Endometrial microvascular endothelial cells (primary cell): Measurements from ENCODE around the gene FCGBP. TPM values are rescaled to one million over a fixed set of nuclear protein-coding genes. Genes with fewer than 3 reads are reported as not detected.
"Not testable (repeated sequence)": the region's sequence is repeated elsewhere in the genome, so short reads cannot be mapped to it uniquely, and the experiment has no call there.

Source experiments
- in situ Hi-C: cut with HindIII; loops from 2 replicates; pipeline ENCODE4 v1.10.0; 2017; ENCODE audit warnings: low sequenced_read_pairs, low pct_unique_long_range_greater_than_20kb; ENCODE audit errors: inconsistent ontology term
- total RNA-seq: library from RNA; depleted of rRNA; stranded (reverse); fragments of >200 nt; gene quantifications from one replicate; pipeline ENCODE4 v1.2.3, GENCODE V29; 2015; ENCODE audit errors: inconsistent ontology term

Gene FCGBP
- total RNA-seq, 1 donor from 2014 or later: not detected

DNA sequence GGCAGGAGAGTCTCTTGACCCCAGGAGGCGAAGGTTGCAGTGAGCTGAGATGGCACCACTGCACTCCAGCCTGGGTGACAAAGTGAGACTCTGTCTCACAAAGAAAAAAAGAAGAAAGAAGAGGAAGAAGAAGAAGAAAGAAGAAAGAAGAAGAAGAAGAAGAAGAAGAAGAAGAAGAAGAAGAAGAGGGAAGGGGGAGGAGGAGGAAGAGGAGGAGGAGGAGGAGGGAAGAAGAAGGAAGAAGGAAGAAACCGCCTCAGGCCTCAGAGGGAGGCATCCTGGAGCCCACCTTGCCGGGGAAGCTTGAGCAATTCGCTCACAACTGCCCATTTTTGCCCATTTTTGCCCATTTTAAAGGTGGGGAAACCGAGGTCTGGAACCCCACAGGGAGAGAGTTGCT is 9.5 kb downstream of the FCGBP start:
- in situ Hi-C loops: no loop called here

DNA sequence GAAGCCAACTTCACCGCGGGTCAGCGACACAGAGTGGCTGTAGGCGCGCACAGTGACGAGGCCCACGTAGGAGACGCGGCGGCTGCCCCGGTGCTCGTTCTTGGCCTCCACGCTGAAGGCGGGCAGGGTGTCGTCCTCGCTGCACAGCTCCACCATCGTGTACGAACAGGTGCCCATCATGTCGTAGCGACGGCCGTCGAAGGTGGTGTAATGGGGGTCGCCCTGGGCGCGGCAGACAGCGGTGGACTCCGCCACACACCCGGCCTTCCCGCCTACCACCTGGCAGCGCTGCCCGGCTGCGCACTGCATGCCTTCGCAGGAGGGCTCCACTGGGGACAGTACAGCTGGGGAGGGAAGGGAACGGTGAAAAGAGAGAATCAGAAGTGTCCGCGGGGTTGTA is 10.0 kb downstream of the FCGBP start:
- in situ Hi-C loops: no loop called here

DNA sequence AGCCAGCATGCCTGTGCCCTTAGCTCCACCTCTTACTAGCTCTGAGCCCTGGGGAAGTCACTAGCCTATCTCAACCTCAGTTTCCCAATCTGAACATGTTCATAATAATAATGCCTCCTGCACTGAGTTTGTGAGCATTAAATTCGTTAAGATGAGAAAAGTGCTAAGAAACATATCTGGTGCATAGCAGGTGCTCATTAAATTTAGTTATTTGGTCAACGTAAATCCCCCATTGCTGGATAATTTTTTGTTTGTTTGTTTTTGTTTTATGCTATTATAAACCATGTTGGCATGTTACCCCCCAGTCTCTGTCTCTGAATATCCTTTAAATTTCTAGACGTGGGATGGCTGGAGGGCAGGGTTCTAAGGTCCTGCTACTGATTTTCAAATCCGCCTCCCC is 10.6 kb downstream of the FCGBP start:
- in situ Hi-C loops: no loop called here

DNA sequence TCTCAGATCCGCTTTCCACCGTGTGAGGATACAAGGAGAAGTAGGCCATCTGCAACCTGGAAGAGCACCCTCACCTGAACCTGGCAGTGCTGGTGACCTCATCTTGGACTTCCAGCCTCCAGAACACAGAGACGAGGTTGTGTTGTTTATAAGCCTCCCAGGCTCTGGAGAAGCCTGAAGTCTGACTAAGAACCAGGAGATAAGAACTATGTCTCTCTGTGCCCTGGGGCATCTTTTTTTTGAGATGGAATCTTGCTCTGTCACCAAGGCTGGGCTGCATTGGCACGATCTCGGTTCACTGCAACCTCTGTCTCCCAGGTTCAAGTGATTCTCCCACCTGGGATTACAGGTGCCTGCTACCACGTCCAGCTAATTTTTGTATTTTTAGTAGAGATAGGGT is 14.5 kb downstream of the FCGBP start:
- in situ Hi-C loops: no loop called here

DNA sequence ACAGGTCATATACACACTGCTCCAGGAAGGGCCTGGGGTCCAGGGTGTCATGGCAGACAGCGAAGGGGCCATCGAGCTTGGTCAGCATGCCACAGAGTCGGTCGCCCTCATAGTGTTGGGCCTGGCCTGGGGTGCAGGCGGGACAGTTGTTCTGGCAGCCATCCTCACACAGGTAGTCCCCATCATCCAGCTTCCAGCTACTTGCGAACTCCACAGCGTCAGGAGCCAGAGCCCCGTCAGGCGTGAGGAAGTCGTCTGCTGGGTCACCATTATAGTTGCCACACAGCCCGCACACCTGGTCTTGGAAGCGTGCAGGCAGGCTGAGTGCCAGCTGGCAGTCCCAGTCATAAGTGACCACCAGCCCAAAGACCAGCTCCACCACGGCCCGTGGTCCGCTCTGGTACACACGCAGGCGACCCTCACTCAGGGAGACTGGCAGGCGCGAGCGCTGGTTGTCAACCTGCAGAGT is 16.2 kb downstream of the FCGBP start:
- in situ Hi-C loops: no loop called here

DNA sequence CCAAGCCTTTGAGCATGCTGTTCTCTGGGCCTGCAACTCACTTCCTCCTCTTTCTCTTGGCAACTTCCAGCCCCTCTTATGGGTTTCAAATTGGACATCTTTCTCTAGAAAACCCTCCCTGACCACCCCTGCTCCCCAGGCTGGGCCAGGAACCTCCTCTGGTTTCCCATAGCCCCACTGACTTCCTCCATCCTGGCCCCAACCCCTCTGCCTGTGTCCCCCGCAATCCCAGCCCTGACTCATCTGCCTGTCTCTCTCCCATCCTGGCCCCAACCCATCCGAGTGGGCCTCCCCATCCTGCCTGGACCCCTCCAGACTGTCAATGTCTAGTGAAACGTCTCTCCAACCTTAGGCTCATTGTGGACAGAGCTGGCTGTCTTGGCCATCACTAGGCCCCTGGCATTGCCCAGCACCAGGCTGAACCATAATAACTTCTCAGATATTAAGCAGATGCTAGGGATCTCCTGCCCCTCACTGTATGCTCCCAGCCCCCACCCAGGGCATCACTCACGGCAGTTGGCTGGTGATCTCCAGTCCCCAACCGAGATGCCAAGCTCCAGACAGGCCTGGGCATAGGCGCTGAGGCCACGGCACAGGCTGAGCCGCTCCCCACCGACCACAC is 16.8 kb downstream of the FCGBP start:
- in situ Hi-C loops: no loop called here

DNA sequence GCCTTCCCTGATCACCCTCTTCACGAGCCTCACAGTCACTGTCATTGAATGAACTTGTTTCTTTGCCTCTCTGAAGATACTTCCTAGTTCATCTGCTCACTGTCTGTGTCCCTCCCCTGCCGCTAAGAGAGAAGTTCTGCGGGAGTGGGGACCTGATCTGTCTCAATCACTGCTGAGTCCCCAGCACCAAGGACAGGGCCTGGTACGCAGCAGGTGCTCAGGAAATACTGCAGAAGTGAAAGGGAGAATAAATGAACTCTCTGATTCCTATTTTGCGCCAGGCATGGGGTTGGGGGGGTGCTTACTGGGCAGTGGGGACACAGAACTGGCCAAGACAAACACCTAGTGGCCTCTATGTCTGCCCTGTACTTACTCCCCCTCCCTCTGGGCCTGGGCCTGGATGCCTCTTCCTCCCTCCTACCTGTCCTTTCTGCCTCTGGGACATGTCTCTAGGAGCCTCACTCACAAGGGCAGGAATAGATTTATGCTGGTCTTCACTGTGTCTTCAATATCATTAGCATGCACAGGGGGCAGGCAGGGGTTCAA is 17.5 kb downstream of the FCGBP start:
- in situ Hi-C loops: no loop called here

DNA sequence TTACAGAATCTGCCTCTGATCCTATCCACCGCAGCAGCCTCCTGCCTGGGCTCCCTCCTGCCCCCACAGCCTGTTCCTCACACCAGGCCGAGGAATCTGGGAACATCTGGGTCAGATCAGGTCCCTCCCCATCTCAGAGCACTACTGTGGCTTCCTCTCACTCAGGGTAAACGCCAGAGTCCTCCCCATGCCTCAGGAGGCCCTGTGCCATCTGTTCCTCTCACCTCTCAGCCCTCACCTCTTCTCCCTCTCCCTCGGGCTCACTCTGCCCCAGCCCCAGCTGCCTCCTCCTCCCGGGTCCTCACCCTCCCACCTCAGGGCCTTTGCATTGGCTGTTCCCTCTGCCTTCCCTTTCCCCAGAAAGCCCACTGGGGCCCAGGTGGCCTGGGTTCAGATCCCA is 18.2 kb downstream of the FCGBP start:
- in situ Hi-C loops: no loop called here

DNA sequence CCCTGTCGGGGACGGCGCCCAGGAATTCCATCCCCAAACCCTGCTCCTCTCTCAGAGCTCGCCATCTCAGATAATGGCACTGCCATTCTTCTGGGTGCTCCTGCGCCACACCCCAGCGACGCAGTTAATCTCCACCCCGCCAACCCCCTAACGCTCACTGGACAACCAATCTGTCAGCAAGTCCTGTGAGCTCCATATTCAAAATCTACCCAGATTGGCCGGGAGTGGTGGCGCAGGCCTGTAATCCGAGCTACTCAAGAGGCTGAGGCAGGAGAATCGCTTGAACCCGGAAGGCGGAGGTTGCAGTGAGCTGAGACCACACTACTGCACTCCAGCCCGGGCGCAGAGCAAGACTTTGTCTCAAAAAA is 18.6 kb downstream of the FCGBP start:
- in situ Hi-C loops: no loop called here

DNA sequence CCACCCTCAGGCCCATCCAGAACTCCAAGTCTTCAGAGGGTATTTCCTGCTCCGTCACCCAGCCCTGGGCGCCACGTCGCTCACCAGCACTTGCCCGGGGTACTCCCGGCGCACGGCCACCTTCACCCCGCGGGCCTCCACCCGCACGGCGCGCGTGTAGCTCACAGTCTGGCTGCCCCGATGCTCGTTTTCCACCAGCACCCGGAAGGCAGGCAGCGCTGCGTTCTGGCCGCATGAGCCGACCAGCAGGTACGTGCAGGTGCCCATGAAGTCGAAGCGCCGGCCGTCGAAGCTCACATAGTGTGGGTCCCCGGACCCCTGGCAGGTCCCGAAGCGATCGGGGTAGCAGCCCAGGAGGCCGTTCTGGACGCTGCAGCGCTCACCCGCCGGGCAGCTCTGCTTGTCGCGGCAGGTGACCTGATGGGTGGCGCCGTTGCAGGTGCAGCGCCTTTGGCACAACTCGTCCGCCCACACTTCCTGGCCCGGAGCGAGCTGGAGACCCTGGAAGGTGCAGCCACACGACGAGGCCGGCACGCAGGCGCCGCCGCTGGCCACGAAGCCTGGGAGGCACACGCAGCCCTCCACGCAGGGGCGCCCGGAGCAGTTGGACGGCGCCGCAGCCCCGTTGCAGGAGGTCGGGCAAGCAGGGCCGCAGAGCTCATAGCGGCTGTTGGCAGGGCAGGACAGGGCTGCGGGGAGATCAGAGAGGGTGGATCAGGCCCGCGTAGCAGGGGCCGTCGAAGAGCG is 19.2 kb downstream of the FCGBP start:
- in situ Hi-C loops: no loop called here

DNA sequence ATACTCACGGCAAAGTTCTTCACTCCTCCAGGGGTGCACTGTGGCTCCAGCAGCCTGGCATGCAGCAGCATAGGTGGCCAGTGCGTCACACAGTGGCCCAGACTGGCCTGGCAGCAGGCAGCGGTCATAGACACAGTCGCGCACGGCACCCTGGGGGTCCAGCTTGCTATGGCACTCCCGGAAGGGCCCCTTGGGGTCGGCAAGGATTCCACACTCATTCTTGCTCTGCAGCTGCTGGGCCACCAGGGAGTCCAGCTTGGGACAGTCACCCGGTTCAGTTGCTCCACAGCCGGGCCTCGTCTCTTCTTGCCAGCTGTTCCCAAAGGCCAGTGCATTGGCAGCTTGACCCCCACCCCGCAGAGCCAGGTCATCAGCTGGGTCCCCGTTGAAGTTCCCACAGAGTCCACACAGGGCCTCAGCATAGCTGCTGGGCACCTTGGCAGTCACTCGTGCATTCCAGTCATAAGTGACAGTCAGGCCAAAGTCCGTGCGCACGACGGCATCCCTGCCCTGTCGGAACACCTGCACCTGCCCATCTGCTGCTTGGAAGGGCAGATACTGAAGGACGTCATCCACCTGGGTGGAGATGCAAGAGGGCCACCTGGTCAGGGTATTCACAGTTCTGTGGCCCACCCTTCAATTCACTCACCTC is 20.6 kb downstream of the FCGBP start:
- in situ Hi-C loops: no loop called here

DNA sequence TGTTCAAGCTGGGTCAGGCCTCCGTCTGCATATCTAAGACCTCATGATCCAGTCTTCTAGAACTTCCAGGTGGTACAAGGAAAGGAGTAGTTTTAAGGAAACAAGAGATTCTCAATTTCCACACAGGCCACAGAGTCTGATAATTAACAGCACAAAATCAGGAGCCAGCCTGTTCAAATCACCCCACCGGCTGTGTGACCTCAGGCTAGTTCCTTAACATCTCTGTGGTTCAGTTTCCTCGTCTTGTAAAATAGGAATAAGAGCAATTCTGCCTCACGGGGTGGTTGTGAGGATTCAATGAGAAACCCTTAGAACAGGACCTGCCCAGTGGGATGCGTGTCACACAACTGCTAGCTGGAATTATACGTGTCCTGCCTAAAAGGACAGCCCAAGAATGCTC is 25.6 kb downstream of the FCGBP start:
- in situ Hi-C loops: no loop called here

DNA sequence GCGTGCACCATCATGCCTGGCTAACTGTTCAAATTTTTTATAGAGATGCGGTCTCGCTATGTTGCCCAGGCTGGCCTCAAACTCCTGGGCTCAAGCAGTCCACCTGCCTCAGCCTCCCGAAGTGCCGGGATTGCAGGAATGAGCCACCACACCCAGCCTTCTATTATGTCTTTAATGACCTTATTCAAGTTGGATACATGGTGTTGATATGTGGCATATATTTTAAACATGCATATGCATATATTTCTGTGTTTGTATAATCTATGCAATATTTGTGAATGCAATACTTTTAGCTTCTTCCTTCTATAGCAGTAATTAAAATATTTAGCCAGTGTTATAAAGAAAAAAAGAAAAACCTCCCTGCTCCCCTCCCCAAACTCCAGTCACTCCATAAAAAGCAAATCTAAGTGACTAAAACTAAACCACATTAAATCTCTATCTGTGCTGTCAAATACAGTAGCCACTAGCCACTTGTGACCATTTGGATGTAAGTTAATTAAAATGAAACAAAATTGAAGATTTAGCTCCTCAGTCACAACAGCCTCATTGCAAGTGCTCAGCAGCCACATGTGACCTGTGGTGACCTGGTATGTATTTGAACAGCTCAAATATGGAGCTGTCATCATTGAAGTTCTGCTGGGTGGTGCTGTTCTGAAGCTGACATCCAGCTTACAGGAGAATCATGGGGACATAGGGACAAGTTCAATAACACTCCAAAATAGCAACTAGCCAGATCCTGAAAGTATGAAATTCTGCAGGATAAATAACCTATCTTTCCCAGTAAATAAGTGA is 27.4 kb downstream of the FCGBP start:
- in situ Hi-C loops: no loop called here

DNA sequence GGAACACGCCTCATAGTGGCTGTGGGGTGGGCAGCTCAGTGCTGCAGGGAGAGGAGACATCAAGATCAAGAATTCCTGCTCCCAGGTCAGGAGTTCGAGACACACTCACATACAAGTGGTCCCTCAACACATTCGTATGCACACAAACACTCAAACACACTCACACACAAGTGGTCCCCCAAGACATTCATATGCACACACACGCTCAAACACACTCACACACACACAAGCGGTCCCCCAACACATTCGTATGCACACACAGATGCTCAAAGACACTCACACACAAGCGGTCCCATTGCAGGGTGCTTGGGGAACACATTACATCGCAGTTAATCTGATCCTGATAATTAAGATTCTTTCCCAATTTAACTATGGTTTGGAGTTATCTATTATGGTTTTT is 28.2 kb downstream of the FCGBP start:
- in situ Hi-C loops: no loop called here

DNA sequence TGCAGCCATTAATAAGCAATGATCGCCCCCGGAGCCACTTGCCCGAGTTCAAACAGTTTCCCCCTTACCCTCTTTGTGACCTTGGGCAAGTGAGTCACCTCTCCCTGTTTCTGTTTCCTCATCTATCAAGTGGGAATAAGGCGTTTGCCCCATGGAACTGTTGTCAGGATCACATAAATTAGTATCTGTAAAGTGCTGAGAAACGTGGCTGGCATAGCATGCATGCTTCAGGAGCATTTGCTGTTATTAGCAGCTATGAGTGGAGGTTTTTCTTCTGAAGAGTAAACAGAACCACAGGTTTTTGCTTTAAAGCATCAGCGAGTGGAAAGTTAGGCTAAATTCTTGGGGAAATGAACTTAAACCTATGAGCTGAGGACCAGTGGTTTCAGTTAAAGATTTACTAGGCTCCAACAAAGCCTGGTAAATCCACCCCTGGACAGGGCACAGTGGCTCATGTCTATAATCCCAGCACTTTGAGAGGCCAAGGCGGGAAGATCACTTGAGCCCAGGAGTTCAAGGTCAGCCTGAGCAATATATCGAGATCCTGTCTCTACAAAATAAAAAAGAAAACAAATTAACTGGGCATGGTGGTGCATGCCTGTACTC is 30.8 kb downstream of the FCGBP start:
- in situ Hi-C loops: not testable (repeated sequence)

DNA sequence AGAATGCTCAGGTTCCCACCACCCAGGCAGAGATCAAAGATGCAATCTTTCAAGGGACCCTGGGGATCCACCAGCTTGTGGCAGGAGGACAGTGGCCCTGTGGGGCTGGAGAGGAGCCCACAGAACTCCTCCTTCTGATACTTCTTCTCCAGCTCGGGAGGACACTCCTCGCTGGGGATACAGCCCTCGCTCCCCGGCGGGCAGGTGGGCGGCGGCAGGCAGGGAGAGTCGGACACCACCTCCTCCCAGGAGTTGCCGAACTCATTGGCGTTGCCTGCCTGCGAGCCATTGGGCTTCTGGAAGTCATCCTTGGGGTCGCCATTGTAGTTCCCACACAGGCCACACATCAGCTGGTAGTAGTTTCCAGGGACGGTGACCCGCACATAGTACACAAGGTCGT is 32.1 kb downstream of the FCGBP start:
- in situ Hi-C loops: not testable (repeated sequence)

DNA sequence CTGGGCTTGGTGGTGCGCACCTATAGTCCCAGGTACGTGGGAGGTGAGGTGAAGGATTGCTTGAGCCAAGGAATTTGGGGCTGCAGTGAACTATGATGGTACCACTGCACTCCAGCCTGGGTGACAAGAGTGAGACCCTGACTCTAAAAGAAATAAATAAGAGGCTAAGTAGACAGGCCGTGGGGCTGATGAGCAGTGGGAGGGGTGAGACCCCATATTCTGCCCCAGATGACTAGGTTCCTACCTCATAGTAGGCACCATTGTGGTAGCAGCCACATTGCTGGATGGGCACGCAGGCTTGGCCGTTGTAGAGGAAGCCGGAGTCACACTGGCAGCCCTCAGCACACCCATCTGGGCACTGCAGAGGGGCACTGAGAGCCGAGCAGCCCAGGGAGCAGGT is 32.8 kb downstream of the FCGBP start:
- in situ Hi-C loops: not testable (repeated sequence)

DNA sequence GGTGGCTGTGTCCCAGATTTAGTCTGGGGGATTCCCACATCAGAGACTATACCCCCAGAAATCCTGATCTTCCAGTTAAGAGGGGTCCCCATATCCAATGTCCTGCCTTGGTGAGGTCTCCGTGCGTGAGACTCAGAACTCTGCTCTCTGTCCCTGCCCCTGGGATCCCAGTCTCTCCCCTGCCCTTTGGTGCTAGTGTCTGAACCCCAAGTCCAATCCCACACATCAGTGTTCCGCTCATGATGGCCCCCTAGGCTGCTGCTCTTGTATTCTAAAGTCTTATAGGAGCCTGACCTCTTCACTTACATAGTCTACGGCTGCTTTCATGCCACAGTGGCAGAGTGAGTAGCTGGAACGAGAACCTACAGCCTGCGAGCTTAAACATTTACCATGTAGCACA is 35.6 kb downstream of the FCGBP start:
- in situ Hi-C loops: not testable (repeated sequence)
